Epidermal melanocyte (primary cell): ENCODE results near the gene KRTAP5-5.
"Not testable (repeated sequence)": the region's sequence is repeated elsewhere in the genome, so short reads cannot be mapped to it uniquely, and the experiment has no call there.

Source experiments
- DNase-seq: peaks from one replicate; pipeline ENCODE4 v3.0.0; 2011; ENCODE audit warnings: low spot score; ENCODE audit not compliant: insufficient read length

Gene KRTAP5-5

GRCh38 chr11:1629326-1630185 is at the start of gene KRTAP5-5:
Gene KRTAP5-5, plus strand, starts transcription at chr11:1629775. Its CDS starts 66 bp downstream, at chr11:1629841.
- no peak for DNase-seq

- no peak for DNase-seq
Observed at GRCh38 chr11:1581976-1582375, 47.6 kb upstream of the KRTAP5-5 start.

- not testable (repeated sequence) for DNase-seq
Observed at GRCh38 chr11:1582909-1583308, 46.7 kb upstream of the KRTAP5-5 start.

GRCh38 chr11:1584661-1585370 is 44.8 kb upstream of the KRTAP5-5 start, which contains the start of gene KRTAP5-1:
Gene KRTAP5-1, minus strand, starts transcription at chr11:1585283. Its CDS starts 34 bp downstream, at chr11:1585249.
- not testable (repeated sequence) for DNase-seq

GRCh38 chr11:1586699-1587098 is 42.9 kb upstream of the KRTAP5-5 start:
- no peak for DNase-seq

- not testable (repeated sequence) for DNase-seq
Observed at GRCh38 chr11:1589191-1589963, 40.2 kb upstream of the KRTAP5-5 start.

GRCh38 chr11:1589996-1590395 is 39.6 kb upstream of the KRTAP5-5 start:
- no peak for DNase-seq

- no peak for DNase-seq
Observed at GRCh38 chr11:1592628-1593027, 36.9 kb upstream of the KRTAP5-5 start.

GRCh38 chr11:1595994-1596575 is 33.5 kb upstream of the KRTAP5-5 start:
- not testable (repeated sequence) for DNase-seq

- not testable (repeated sequence) for DNase-seq
Observed at GRCh38 chr11:1596576-1597121, 32.9 kb upstream of the KRTAP5-5 start.

GRCh38 chr11:1597331-1597993 is 32.1 kb upstream of the KRTAP5-5 start:
- DNase-seq: no peak

- DNase-seq: no peak
Observed at GRCh38 chr11:1597994-1598380, 31.6 kb upstream of the KRTAP5-5 start, which contains the start of gene KRTAP5-2. Gene KRTAP5-2, minus strand, starts transcription at chr11:1598294. Its CDS starts 44 bp downstream, at chr11:1598250.

- not testable (repeated sequence) for DNase-seq
Observed at GRCh38 chr11:1598406-1598805, 31.2 kb upstream of the KRTAP5-5 start.

GRCh38 chr11:1598816-1599215 is 30.8 kb upstream of the KRTAP5-5 start:
- DNase-seq: no peak

- DNase-seq: no peak
Observed at GRCh38 chr11:1600626-1601025, 28.9 kb upstream of the KRTAP5-5 start.

GRCh38 chr11:1601663-1602062 is 27.9 kb upstream of the KRTAP5-5 start:
- DNase-seq: not testable (repeated sequence)

- DNase-seq: no peak
Observed at GRCh38 chr11:1603629-1604028, 25.9 kb upstream of the KRTAP5-5 start.

GRCh38 chr11:1604181-1604580 is 25.4 kb upstream of the KRTAP5-5 start:
- no peak for DNase-seq

GRCh38 chr11:1604711-1605110 is 24.9 kb upstream of the KRTAP5-5 start:
- no peak for DNase-seq

GRCh38 chr11:1605923-1606322 is 23.7 kb upstream of the KRTAP5-5 start:
- not testable (repeated sequence) for DNase-seq
